Lung (tissue), 12 donors: ENCODE measurements around the gene EXOC4. TPM values are rescaled to one million over a fixed set of nuclear protein-coding genes. Genes with fewer than 3 reads are reported as not detected.

Experiments used
- ATAC-seq: fragments of 200-7000 bp; cut with Tn5 transposase; one replicate; pipeline ENCODE4 v1.9.1; 2020; ENCODE audit warnings: moderate number of reproducible peaks; ENCODE audit not compliant: insufficient read depth, low FRiP score
- DNase-seq, 3 donors: peaks; one replicate each; pipeline ENCODE4 v3.0.0-alpha.2; 2013 to 2017
- H3K27ac ChIP-seq, 2 donors: one replicate each; pipeline ENCODE4 v1.5.1; 2013; ENCODE audit warnings: mild to moderate bottlenecking in 2 of 2, moderate library complexity in 2 of 2, control low read depth in 1 of 2, inconsistent platforms in 1 of 2, low read depth in 1 of 2, low read length in 1 of 2
- H3K27me3 ChIP-seq, 3 donors: one replicate each; pipeline ENCODE4 v1.5.1; 2013; ENCODE audit warnings: low read length in 2 of 3; ENCODE audit not compliant: control insufficient read depth in 3 of 3, insufficient read depth in 3 of 3
- H3K36me3 ChIP-seq, 4 donors: one replicate each; pipeline ENCODE4 v1.5.1; 2013; ENCODE audit warnings: low read length in 4 of 4, mild to moderate bottlenecking in 1 of 4, moderate library complexity in 1 of 4; ENCODE audit not compliant: control insufficient read depth in 4 of 4, insufficient read depth in 4 of 4
- H3K4me1 ChIP-seq, 5 donors: one replicate each; pipeline ENCODE4 v1.5.1; 2013; ENCODE audit warnings: low read length in 5 of 5, mild to moderate bottlenecking in 2 of 5, moderate library complexity in 1 of 5; ENCODE audit not compliant: control insufficient read depth in 5 of 5, insufficient read depth in 5 of 5
- H3K4me3 ChIP-seq: one replicate; pipeline ENCODE4 v1.5.1; 2013; ENCODE audit warnings: mild to moderate bottlenecking, control low read depth, moderate library complexity
- H3K9ac ChIP-seq, 2 donors: one replicate each; pipeline ENCODE4 v1.5.1; 2013; ENCODE audit warnings: low read length in 2 of 2, control low read depth in 1 of 2; ENCODE audit not compliant: insufficient read depth in 1 of 2
- H3K9me3 ChIP-seq, 4 donors: one replicate each; pipeline ENCODE4 v1.5.1; 2013; ENCODE audit warnings: low read length in 3 of 4, mild to moderate bottlenecking in 1 of 4, moderate library complexity in 1 of 4; ENCODE audit not compliant: control insufficient read depth in 4 of 4, insufficient read depth in 3 of 4
- WGBS, 2 donors: extraction: QIAGEN DNeasy Blood & Tissue Kit; methylation state at CpG; one replicate each; pipeline ENCODE4 v1.1.7; 2013; 5-methylcytosine and 5-hydroxymethylcytosine counted together
- polyA plus RNA-seq, 2 donors: library from polyadenylated mRNA; stranded (reverse); fragments of 200-250 nt; gene quantifications; one replicate each; pipeline ENCODE4 v1.2.1, GENCODE V29; 2013
- total RNA-seq, 2 donors: library from RNA; depleted of rRNA in 1 of 2; stranded (reverse); fragments of >200 nt in 1 of 2; gene quantifications; one replicate each; pipeline ENCODE4 v1.2.1, GENCODE V29; 2014 to 2021
- TF ChIP-seq, protein P1 (sequence below): IDR thresholded peaks from 2 replicates; pipeline ENCODE4 v1.5.1; 2012; ENCODE audit warnings: mild to moderate bottlenecking; ENCODE audit errors: control extremely low read depth, extremely low read depth
- donor health status: control.
- donor health status: control.
- donor health status: Bipolar disorder and iron deficiency.
- donor health status: healthy.
- donor health status: DM: yes; HTN: yes; CAD: no.

Gene EXOC4
- total and polyA plus RNA-seq, 4 donors, result 10.3 to 232 (median 47.4) TPM

GRCh38 chr7:133234961-133235875, 17.7 kb upstream of the EXOC4 start:
- no peak overlapping the region for H3K27ac ChIP-seq
- DNase-seq (peak in 2 of 3 donors; percentile 15 to 47), ATAC-seq (no peak)
- no peaks in the 10 kb centered on the region for H3K4me1 ChIP-seq
- no peaks in the 10 kb centered on the region for H3K9me3 ChIP-seq
- H3K27me3 ChIP-seq, result no peaks in the 10 kb centered on the region
- no peaks in the 10 kb centered on the region for H3K36me3 ChIP-seq
- 81 to 92% methylated on average over 4 of the region's 4 CpGs for WGBS, 2 donors
- no peak overlapping the region for H3K9ac ChIP-seq
- H3K4me3 ChIP-seq, result no peak overlapping the region
- TF ChIP-seq, protein P1, sequence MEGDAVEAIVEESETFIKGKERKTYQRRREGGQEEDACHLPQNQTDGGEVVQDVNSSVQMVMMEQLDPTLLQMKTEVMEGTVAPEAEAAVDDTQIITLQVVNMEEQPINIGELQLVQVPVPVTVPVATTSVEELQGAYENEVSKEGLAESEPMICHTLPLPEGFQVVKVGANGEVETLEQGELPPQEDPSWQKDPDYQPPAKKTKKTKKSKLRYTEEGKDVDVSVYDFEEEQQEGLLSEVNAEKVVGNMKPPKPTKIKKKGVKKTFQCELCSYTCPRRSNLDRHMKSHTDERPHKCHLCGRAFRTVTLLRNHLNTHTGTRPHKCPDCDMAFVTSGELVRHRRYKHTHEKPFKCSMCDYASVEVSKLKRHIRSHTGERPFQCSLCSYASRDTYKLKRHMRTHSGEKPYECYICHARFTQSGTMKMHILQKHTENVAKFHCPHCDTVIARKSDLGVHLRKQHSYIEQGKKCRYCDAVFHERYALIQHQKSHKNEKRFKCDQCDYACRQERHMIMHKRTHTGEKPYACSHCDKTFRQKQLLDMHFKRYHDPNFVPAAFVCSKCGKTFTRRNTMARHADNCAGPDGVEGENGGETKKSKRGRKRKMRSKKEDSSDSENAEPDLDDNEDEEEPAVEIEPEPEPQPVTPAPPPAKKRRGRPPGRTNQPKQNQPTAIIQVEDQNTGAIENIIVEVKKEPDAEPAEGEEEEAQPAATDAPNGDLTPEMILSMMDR, result no peak

- no peak for DNase-seq
- H3K27me3 ChIP-seq, result peaks cover 0 to 3% (median 0%) of the 10 kb centered on the region in 3 donors
- no peaks in the 10 kb centered on the region for H3K4me1 ChIP-seq
- H3K27ac ChIP-seq, result no peak overlapping the region
- H3K4me3 ChIP-seq, result no peak overlapping the region
- no peaks in the 10 kb centered on the region for H3K36me3 ChIP-seq
- TF ChIP-seq, protein P1, result no peak
- no peaks in the 10 kb centered on the region for H3K9me3 ChIP-seq
- 87 to 95% methylated on average over 3 of the region's 3 CpGs for WGBS, 2 donors
- no peak for ATAC-seq
- no peak overlapping the region for H3K9ac ChIP-seq
Observed at GRCh38 chr7:133237545-133237944, 15.3 kb upstream of the EXOC4 start.

GRCh38 chr7:133240302-133240701, 12.6 kb upstream of the EXOC4 start:
- no peaks in the 10 kb centered on the region for H3K9me3 ChIP-seq
- ATAC-seq (no peak), DNase-seq (no peak)
- H3K4me1 ChIP-seq, result no peaks in the 10 kb centered on the region
- TF ChIP-seq, protein P1, result no peak
- peaks cover 0 to 3% (median 0%) of the 10 kb centered on the region in 3 donors for H3K27me3 ChIP-seq
- no peaks in the 10 kb centered on the region for H3K36me3 ChIP-seq
- no peak overlapping the region for H3K4me3 ChIP-seq
- WGBS, 2 donors, result 69 to 80% methylated on average over 3 of the region's 3 CpGs
- H3K27ac ChIP-seq, result no peak overlapping the region
- H3K9ac ChIP-seq, result no peak overlapping the region
